SK-N-SH (cell line): ENCODE results near the gene CAMSAP1. TPM values are rescaled to one million over a fixed set of nuclear protein-coding genes. Genes with fewer than 3 reads are reported as not detected.

ENCODE experiments used
- CTCF ChIA-PET: fragments of 300-600, 350-600 bp; formaldehyde crosslinking; extraction: SDS; loops from one replicate; lab custom pipeline; 2021; lab: Yijun Ruan, JAX
- POLR2A ChIA-PET: fragments of 350-600 bp; sonication (Branson Sonifier 250); formaldehyde crosslinking; extraction: SDS; loops from one replicate; lab custom pipeline; 2020; ENCODE audit warnings: antibody characterized with exemption, inconsistent platforms; lab: Yijun Ruan, JAX
- DNase-seq: peaks from one replicate; pipeline ENCODE4 v3.0.0; 2012
- H2AFZ ChIP-seq: fragments of 200-600 bp; sonication (generic); 2 replicates; pipeline ENCODE4 v1.8.1; 2016; ENCODE audit warnings: antibody characterized with exemption, mild to moderate bottlenecking, low read depth
- H3F3A ChIP-seq: fragments of 200-600 bp; sonication (generic); replicated peaks from 2 replicates; pipeline ENCODE3; 2016; ENCODE audit warnings: antibody characterized with exemption, mild to moderate bottlenecking; ENCODE audit not compliant: insufficient read depth
- H3K27ac ChIP-seq, 2 experiments: fragments of 200-500 bp in 1 of 2; fragments of 200-600 bp in 1 of 2; sonication (Bioruptor generic) in 1 of 2; sonication (generic), shearing (Covaris generic) in 1 of 2; 2 replicates each; pipeline versions ENCODE4 v1.5.1 to v1.6.1; 2014 to 2016; ENCODE audit warnings: low read depth in 2 of 2, inconsistent platforms in 1 of 2, low read length in 1 of 2, mild to moderate bottlenecking in 1 of 2, mixed read lengths in 1 of 2
- H3K27me3 ChIP-seq: fragments of 200-600 bp; sonication (generic), shearing (Covaris generic); 2 replicates; pipeline ENCODE4 v1.6.1; 2016; ENCODE audit warnings: mixed run types; ENCODE audit not compliant: insufficient read depth
- H3K36me3 ChIP-seq, 2 experiments: fragments of 200-500 bp in 1 of 2; fragments of 200-600 bp in 1 of 2; sonication (Bioruptor generic) in 1 of 2; sonication (generic) in 1 of 2; replicated peaks in 1 of 2; 2 replicates each; pipeline versions ENCODE3 to v1.5.1; 2014 to 2016; ENCODE audit warnings: low read length in 1 of 2, mild to moderate bottlenecking in 1 of 2; ENCODE audit not compliant: insufficient read depth in 2 of 2, control insufficient read depth in 1 of 2
- H3K4me1 ChIP-seq, 2 experiments: fragments of 200-500 bp in 1 of 2; fragments of 200-600 bp in 1 of 2; sonication (Bioruptor generic) in 1 of 2; sonication (generic), shearing (Covaris generic) in 1 of 2; 2 replicates each; pipeline versions ENCODE4 v1.5.1 to v1.6.1; 2014 to 2016; ENCODE audit warnings: low read depth in 1 of 2, low read length in 1 of 2, mixed run types in 1 of 2; ENCODE audit not compliant: insufficient read depth in 2 of 2, control insufficient read depth in 1 of 2
- H3K4me2 ChIP-seq: fragments of 200-600 bp; sonication (generic), shearing (Covaris generic); 2 replicates; pipeline ENCODE4 v1.6.1; 2017; ENCODE audit warnings: mixed run types
- H3K4me3 ChIP-seq, 2 experiments: fragments of 200-500 bp in 1 of 2; fragments of 200-600 bp in 1 of 2; sonication (Bioruptor generic) in 1 of 2; sonication (generic), shearing (Covaris generic) in 1 of 2; 2 replicates each; pipeline versions ENCODE4 v1.5.1 to v1.8.1; 2014 to 2016; ENCODE audit warnings: low read depth in 2 of 2, inconsistent platforms in 1 of 2, low read length in 1 of 2, mild to moderate bottlenecking in 1 of 2, mixed read lengths in 1 of 2, moderate library complexity in 1 of 2
- H3K79me2 ChIP-seq: fragments of 200-600 bp; sonication (generic); 2 replicates; pipeline ENCODE4 v1.8.1; 2017; ENCODE audit warnings: mild to moderate bottlenecking; ENCODE audit not compliant: insufficient read depth
- H3K9ac ChIP-seq: fragments of 200-600 bp; sonication (generic); 2 replicates; pipeline ENCODE4 v1.6.1; 2017; ENCODE audit warnings: mixed run types
- H3K9me2 ChIP-seq: fragments of 200-600 bp; sonication (generic); 2 replicates; pipeline ENCODE4 v1.6.1; 2017; ENCODE audit warnings: mixed run types
- H3K9me3 ChIP-seq: fragments of 200-600 bp; sonication (generic); 2 replicates; pipeline ENCODE4 v1.6.1; 2017; ENCODE audit warnings: mixed run types, mild to moderate bottlenecking, moderate library complexity
- H4K20me1 ChIP-seq: fragments of 200-600 bp; sonication (generic); 2 replicates; pipeline ENCODE4 v1.6.1; 2017; ENCODE audit warnings: mild to moderate bottlenecking, mixed run types; ENCODE audit not compliant: insufficient read depth
- CHD2 ChIP-seq: fragments of 150-350 bp; IDR thresholded peaks from 2 replicates; pipeline ENCODE4 v1.6.1; 2018; ENCODE audit warnings: low read length; ENCODE audit not compliant: partially characterized antibody
- FOXJ3 ChIP-seq: sonication (generic); formaldehyde crosslinking; IDR thresholded peaks from 2 replicates; pipeline ENCODE4 v1.5.1; 2020; ENCODE audit warnings: mild to moderate bottlenecking, missing genetic modification reagents
- FOXM1 ChIP-seq: IDR thresholded peaks from 2 replicates; pipeline ENCODE4 v1.4.0; 2012; ENCODE audit warnings: low read depth, mild to moderate bottlenecking
- GATA2 ChIP-seq: sonication (generic); formaldehyde crosslinking; IDR thresholded peaks from 2 replicates; pipeline ENCODE4 v1.5.0; 2020; ENCODE audit warnings: mild to moderate bottlenecking, missing genetic modification reagents
- IRF3 ChIP-seq: fragments of 150-350 bp; IDR thresholded peaks from 2 replicates; pipeline ENCODE4 v1.6.1; 2016; ENCODE audit warnings: mild to moderate bottlenecking, low read depth, low read length
- JUND ChIP-seq: IDR thresholded peaks from 2 replicates; pipeline ENCODE4 v1.4.0; 2012
- MEF2A ChIP-seq: IDR thresholded peaks from 2 replicates; pipeline ENCODE4 v1.4.0; 2012; ENCODE audit warnings: low read depth, borderline replicate concordance
- MXI1 ChIP-seq: IDR thresholded peaks from 2 replicates; pipeline ENCODE4 v1.6.1; 2012; ENCODE audit warnings: mild to moderate bottlenecking, low read depth, low read length, improper control_type of control experiment
- NFIC ChIP-seq: IDR thresholded peaks from 2 replicates; pipeline ENCODE4 v1.4.0; 2012; ENCODE audit warnings: borderline replicate concordance
- RAD21 ChIP-seq: IDR thresholded peaks from 2 replicates; pipeline ENCODE4 v1.6.1; 2012; ENCODE audit warnings: mild to moderate bottlenecking, low read length
- REST ChIP-seq: IDR thresholded peaks from 2 replicates; pipeline ENCODE4 v1.6.1; 2012; ENCODE audit warnings: mild to moderate bottlenecking, low read depth, low read length, moderate library complexity
- RFX5 ChIP-seq: IDR thresholded peaks from 2 replicates; pipeline ENCODE4 v1.6.1; 2012; ENCODE audit warnings: mild to moderate bottlenecking, improper control_type of control experiment, low read length
- RXRA ChIP-seq: IDR thresholded peaks from 2 replicates; pipeline ENCODE4 v1.4.0; 2012; ENCODE audit warnings: low read depth, mild to moderate bottlenecking, borderline replicate concordance
- TAF1 ChIP-seq: IDR thresholded peaks from 2 replicates; pipeline ENCODE4 v1.6.1; 2012; ENCODE audit warnings: low read depth, mild to moderate bottlenecking, low read length, moderate library complexity, borderline replicate concordance
- USF1 ChIP-seq: IDR thresholded peaks from 2 replicates; pipeline ENCODE4 v1.4.0; 2012; ENCODE audit warnings: low read depth, borderline replicate concordance
- USF2 ChIP-seq: fragments of 150-350 bp; IDR thresholded peaks from 2 replicates; pipeline ENCODE4 v1.6.1; 2017; ENCODE audit warnings: antibody characterized with exemption, low read length, low read depth, borderline replicate concordance
- ZBTB33 ChIP-seq: IDR thresholded peaks from 2 replicates; pipeline ENCODE4 v1.4.0; 2012; ENCODE audit warnings: low read depth, borderline replicate concordance
- WGBS: methylation state at CpG from one replicate; pipeline ENCODE4 v1.1.6; 2017; ENCODE audit warnings: low lambda C conversion rate; 5-methylcytosine and 5-hydroxymethylcytosine counted together
- polyA plus RNA-seq, 3 experiments: library from polyadenylated mRNA; depleted of rRNA; stranded (reverse); fragments of >200 nt; gene quantifications; 2 replicates each; pipeline ENCODE4 v1.2.3, GENCODE V29; 2012

The CAMSAP1 gene
- polyA plus RNA-seq, 1 of the 3 experiments (the other 2 are of a cell fraction): 8.9 TPM

GRCh38 chr9:135787776-135788575 is 119.4 kb downstream of the CAMSAP1 start:
- no peaks in the 10 kb centered on the region for H4K20me1 ChIP-seq
- H3K9ac ChIP-seq: no peak overlapping the region
- no peaks in the 10 kb centered on the region for H3K9me2 ChIP-seq
- H3K4me2 ChIP-seq: no peak overlapping the region
- no peaks in the 10 kb centered on the region for H3K9me3 ChIP-seq
- no peak overlapping the region for H3K27ac ChIP-seq
- H3K79me2 ChIP-seq: no peaks in the 10 kb centered on the region
- POLR2A ChIA-PET: no interaction called here
- DNase-seq: no peak
- H3K4me3 ChIP-seq: no peak overlapping the region
- no peaks in the 10 kb centered on the region for H3K4me1 ChIP-seq
- H3K27me3 ChIP-seq: no peaks in the 10 kb centered on the region
- no peak for TF ChIP-seq MXI1
- no peak for TF ChIP-seq FOXM1
- TF ChIP-seq TAF1: no peak
- no peak for TF ChIP-seq GATA2 (CRISPR knock-in tag)
- TF ChIP-seq REST: no peak
- no peak for TF ChIP-seq MEF2A
- no peak for TF ChIP-seq JUND
- TF ChIP-seq RFX5: no peak
- H3F3A ChIP-seq: no peaks in the 10 kb centered on the region
- no peaks in the 10 kb centered on the region for H3K36me3 ChIP-seq
- 76% methylated on average over 30 of the region's 38 CpGs for WGBS
- no peak overlapping the region for H2AFZ ChIP-seq
- CTCF ChIA-PET: interaction anchor here (1.1 to 3.8 kb wide), 2 partner anchors 10 to 76 kb away, joined by 3 to 23 read pairs; no protein-coding TSS in a partner anchor

- H3K4me2 ChIP-seq: no peak overlapping the region
- H3K79me2 ChIP-seq: no peaks in the 10 kb centered on the region
- H3K4me1 ChIP-seq: no peaks in the 10 kb centered on the region
- no peaks in the 10 kb centered on the region for H3K9me2 ChIP-seq
- H3K9me3 ChIP-seq: no peaks in the 10 kb centered on the region
- H3K9ac ChIP-seq: no peak overlapping the region
- H3K27me3 ChIP-seq: no peaks in the 10 kb centered on the region
- no peak overlapping the region for H3K27ac ChIP-seq
- no peak overlapping the region for H3K4me3 ChIP-seq
- no peaks in the 10 kb centered on the region for H3K36me3 ChIP-seq
- no peak for DNase-seq
- ChIA-PET CTCF (interaction anchor here (3.8 kb wide), 1 partner anchor 10 kb away, joined by 23 read pairs; no protein-coding TSS in a partner anchor), POLR2A (no interaction called here)
- H2AFZ ChIP-seq: no peak overlapping the region
- 59% methylated on average over 8 of the region's 16 CpGs for WGBS
- no peaks in the 10 kb centered on the region for H4K20me1 ChIP-seq
- no peaks in the 10 kb centered on the region for H3F3A ChIP-seq
- no peak for TF ChIP-seq RAD21
- no peak for TF ChIP-seq RXRA
- TF ChIP-seq CHD2: no peak
- no peak for TF ChIP-seq USF1
- TF ChIP-seq USF2: no peak
- TF ChIP-seq NFIC: no peak
- no peak for TF ChIP-seq FOXJ3 (CRISPR knock-in tag)
- no peak for TF ChIP-seq RFX5
- TF ChIP-seq MXI1: no peak
- no peak for TF ChIP-seq IRF3
- TF ChIP-seq TAF1: no peak
- no peak for TF ChIP-seq ZBTB33
These were observed 120.0 kb downstream of the CAMSAP1 start for GRCh38 chr9:135787317-135787716.
